SK-N-MC (cell line): Measurements from ENCODE around the gene PANK3.

ENCODE experiments used
- EZH2 ChIP-seq: fragments of 200-600 bp; sonication (generic); IDR thresholded peaks from one replicate; pipeline ENCODE4 v1.6.1; 2017; ENCODE audit warnings: antibody characterized with exemption
- POLR2AphosphoS5 ChIP-seq: IDR thresholded peaks from 2 replicates; pipeline ENCODE4 v1.6.1; 2012; ENCODE audit warnings: mild to moderate bottlenecking, low read depth, low read length, borderline replicate concordance

- no peak for TF ChIP-seq EZH2
- no peak for TF ChIP-seq POLR2AphosphoS5
Observed at GRCh38 chr5:168550656-168551055, 28.5 kb downstream of the PANK3 start.
